K562 (cell line): Measurements from ENCODE around the gene POLD1.

ENCODE experiments used
- HDGF ChIP-seq: fragments of 450-650 bp; IDR thresholded peaks from 2 replicates; pipeline ENCODE4 v1.6.1; 2016
- NFIC ChIP-seq: fragments of 450-650 bp; IDR thresholded peaks from 2 replicates; pipeline ENCODE4 v1.6.1; 2017; ENCODE audit warnings: mild to moderate bottlenecking, inconsistent platforms
- POLR2A ChIP-seq: fragments of 450-650 bp; conservative IDR thresholded peaks from 2 replicates; pipeline ENCODE4 v1.6.1; 2016
- SAFB2 ChIP-seq: fragments of 200-400 bp; formaldehyde crosslinking; IDR thresholded peaks from 2 replicates; pipeline ENCODE4 v1.6.1; 2018; ENCODE audit warnings: borderline replicate concordance, low read length, low read depth, moderate library complexity; ENCODE audit not compliant: severe bottlenecking
- TAF1 ChIP-seq: IDR thresholded peaks from 2 replicates; pipeline ENCODE4 v1.6.1; 2011; ENCODE audit warnings: mild to moderate bottlenecking, low read length, moderate library complexity; ENCODE audit not compliant: insufficient read depth, control insufficient read depth, severe bottlenecking; ENCODE audit errors: extremely low read depth
- YY1 ChIP-seq, 3 experiments: IDR thresholded peaks; 2 replicates each; pipeline ENCODE4 v1.6.1; 2011; ENCODE audit warnings: low read length in 2 of 3, mild to moderate bottlenecking in 2 of 3, moderate library complexity in 2 of 3, borderline replicate concordance in 1 of 3, control low read depth in 1 of 3, low read depth in 1 of 3; ENCODE audit not compliant: insufficient read depth in 3 of 3, insufficient replicate concordance in 2 of 3, control insufficient read depth in 1 of 3, insufficient read length in 1 of 3; ENCODE audit errors: extremely low read depth in 1 of 3
- ZBTB40 ChIP-seq, 2 experiments: fragments of 450-650 bp in 1 of 2; sonication (generic) in 1 of 2; formaldehyde crosslinking in 1 of 2; IDR thresholded peaks; 2 replicates each; pipeline versions ENCODE4 v1.7.1 to v1.9.0; 2016 to 2022; ENCODE audit warnings: inconsistent platforms in 1 of 2, mild to moderate bottlenecking in 1 of 2, missing genetic modification reagents in 1 of 2
- ZBTB5 ChIP-seq: fragments of 450-650 bp; IDR thresholded peaks from 2 replicates; pipeline ENCODE4 v1.6.1; 2017; ENCODE audit warnings: antibody characterized with exemption
- TF ChIP-seq, protein P1 (sequence below): fragments of 250-450 bp; sonication (Bioruptor Pico); IDR thresholded peaks from 2 replicates; pipeline ENCODE4 v1.8.0; 2021; ENCODE audit warnings: borderline replicate concordance, mild to moderate bottlenecking, moderate library complexity; ENCODE audit not compliant: poor library complexity, severe bottlenecking
- TF ChIP-seq, protein P2 (sequence below): sonication (generic); formaldehyde crosslinking; IDR thresholded peaks from 2 replicates; pipeline ENCODE4 v1.9.0; 2022; ENCODE audit warnings: mild to moderate bottlenecking, missing genetic modification reagents
- TF ChIP-seq, protein P3 (sequence below), 3 experiments: IDR thresholded peaks in 2 of 3; conservative IDR thresholded peaks in 1 of 3; 2 replicates each; pipeline ENCODE4 v1.5.1; 2011 to 2012; ENCODE audit warnings: low read length in 3 of 3, mild to moderate bottlenecking in 3 of 3, control low read depth in 2 of 3, improper control_type of control experiment in 1 of 3, inconsistent platforms in 1 of 3, low read depth in 1 of 3, mixed read lengths in 1 of 3, moderate library complexity in 1 of 3; ENCODE audit not compliant: insufficient read depth in 2 of 3
- TF ChIP-seq, protein P4 (sequence below): sonication (generic); IDR thresholded peaks from 2 replicates; pipeline ENCODE4 v1.6.1; 2016

GRCh38 chr19:50418176-50419021 lies 34.3 kb downstream of the POLD1 start, which contains the start of gene SPIB:
- TF ChIP-seq, protein P1, sequence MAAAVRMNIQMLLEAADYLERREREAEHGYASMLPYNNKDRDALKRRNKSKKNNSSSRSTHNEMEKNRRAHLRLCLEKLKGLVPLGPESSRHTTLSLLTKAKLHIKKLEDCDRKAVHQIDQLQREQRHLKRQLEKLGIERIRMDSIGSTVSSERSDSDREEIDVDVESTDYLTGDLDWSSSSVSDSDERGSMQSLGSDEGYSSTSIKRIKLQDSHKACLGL = no peak
- TF ChIP-seq NFIC (no peak), HDGF (no peak), YY1 (IDR thresholded peaks at IDR 0.05; ENCODE audit: borderline replicate concordance in 1 of 3, control insufficient read depth in 1 of 3, extremely low read depth in 1 of 3, insufficient read depth in 3 of 3, insufficient read length in 1 of 3, insufficient replicate concordance in 2 of 3, low read depth in 1 of 3, low read length in 2 of 3) (no peak), TAF1 (no peak), SAFB2 (no peak), ZBTB5 (no peak), POLR2A (peak; percentile 58; the same call in 1 of the 2 replicates), ZBTB40 (IDR thresholded peaks at IDR 0.05) (no peak), ZBTB40 (CRISPR knock-in tag; IDR thresholded peaks at IDR 0.05) (no peak)
- TF ChIP-seq, protein P2, sequence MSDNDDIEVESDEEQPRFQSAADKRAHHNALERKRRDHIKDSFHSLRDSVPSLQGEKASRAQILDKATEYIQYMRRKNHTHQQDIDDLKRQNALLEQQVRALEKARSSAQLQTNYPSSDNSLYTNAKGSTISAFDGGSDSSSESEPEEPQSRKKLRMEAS = no peak
- TF ChIP-seq, protein P3, sequence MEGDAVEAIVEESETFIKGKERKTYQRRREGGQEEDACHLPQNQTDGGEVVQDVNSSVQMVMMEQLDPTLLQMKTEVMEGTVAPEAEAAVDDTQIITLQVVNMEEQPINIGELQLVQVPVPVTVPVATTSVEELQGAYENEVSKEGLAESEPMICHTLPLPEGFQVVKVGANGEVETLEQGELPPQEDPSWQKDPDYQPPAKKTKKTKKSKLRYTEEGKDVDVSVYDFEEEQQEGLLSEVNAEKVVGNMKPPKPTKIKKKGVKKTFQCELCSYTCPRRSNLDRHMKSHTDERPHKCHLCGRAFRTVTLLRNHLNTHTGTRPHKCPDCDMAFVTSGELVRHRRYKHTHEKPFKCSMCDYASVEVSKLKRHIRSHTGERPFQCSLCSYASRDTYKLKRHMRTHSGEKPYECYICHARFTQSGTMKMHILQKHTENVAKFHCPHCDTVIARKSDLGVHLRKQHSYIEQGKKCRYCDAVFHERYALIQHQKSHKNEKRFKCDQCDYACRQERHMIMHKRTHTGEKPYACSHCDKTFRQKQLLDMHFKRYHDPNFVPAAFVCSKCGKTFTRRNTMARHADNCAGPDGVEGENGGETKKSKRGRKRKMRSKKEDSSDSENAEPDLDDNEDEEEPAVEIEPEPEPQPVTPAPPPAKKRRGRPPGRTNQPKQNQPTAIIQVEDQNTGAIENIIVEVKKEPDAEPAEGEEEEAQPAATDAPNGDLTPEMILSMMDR (IDR thresholded peaks at IDR 0.05 in 2 of 3, conservative IDR thresholded peaks at IDR 0.05 in 1 of 3; ENCODE audit: insufficient read depth in 2 of 3, low read depth in 1 of 3, low read length in 3 of 3) = no peak
- TF ChIP-seq, protein P4, sequence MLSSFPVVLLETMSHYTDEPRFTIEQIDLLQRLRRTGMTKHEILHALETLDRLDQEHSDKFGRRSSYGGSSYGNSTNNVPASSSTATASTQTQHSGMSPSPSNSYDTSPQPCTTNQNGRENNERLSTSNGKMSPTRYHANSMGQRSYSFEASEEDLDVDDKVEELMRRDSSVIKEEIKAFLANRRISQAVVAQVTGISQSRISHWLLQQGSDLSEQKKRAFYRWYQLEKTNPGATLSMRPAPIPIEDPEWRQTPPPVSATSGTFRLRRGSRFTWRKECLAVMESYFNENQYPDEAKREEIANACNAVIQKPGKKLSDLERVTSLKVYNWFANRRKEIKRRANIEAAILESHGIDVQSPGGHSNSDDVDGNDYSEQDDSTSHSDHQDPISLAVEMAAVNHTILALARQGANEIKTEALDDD = no peak
